Prostate gland (tissue), 2 donors: ENCODE measurements around the gene RNF157. TPM values are rescaled to one million over a fixed set of nuclear protein-coding genes. Genes with fewer than 3 reads are reported as not detected.

ENCODE experiments used
- DNase-seq: peaks from one replicate; pipeline ENCODE4 v3.0.0-alpha.2; 2019; ENCODE audit warnings: low spot score
- H3K27ac ChIP-seq, 2 donors: fragments of 200-600 bp; sonication (generic); 2 replicates each; pipeline ENCODE4 v1.5.1; 2017 to 2019
- H3K27me3 ChIP-seq: fragments of 200-600 bp; sonication (generic); replicated peaks from 2 replicates; pipeline ENCODE4 v1.5.1; 2019; ENCODE audit not compliant: insufficient read depth
- H3K36me3 ChIP-seq, 2 donors: fragments of 200-600 bp; sonication (generic); 1 replicate in 1 of 2; 2 replicates in 1 of 2; pipeline versions ENCODE4 v1.5.1 to v1.8.1; 2017 to 2019
- H3K4me1 ChIP-seq: fragments of 200-600 bp; sonication (generic); replicated peaks from 2 replicates; pipeline ENCODE4 v1.5.1; 2019
- H3K4me3 ChIP-seq, 2 donors: fragments of 200-600 bp; sonication (generic); 2 replicates each; pipeline ENCODE4 v1.5.1; 2017 to 2019
- H3K9me3 ChIP-seq: fragments of 200-600 bp; sonication (generic); 2 replicates; pipeline ENCODE4 v1.5.1; 2017
- CTCF ChIP-seq, 4 experiments: fragments of 200-600 bp in 2 of 4; fragments of 450-650 bp in 2 of 4; sonication (generic) in 2 of 4; IDR thresholded peaks; 1 replicate in 3 of 4; 2 replicates in 1 of 4; pipeline ENCODE4 v1.5.1; 2016 to 2019; ENCODE audit warnings: antibody characterized with exemption in 4 of 4, mild to moderate bottlenecking in 2 of 4, moderate library complexity in 2 of 4
- POLR2A ChIP-seq: fragments of 450-650 bp; IDR thresholded peaks from one replicate; pipeline ENCODE4 v1.6.1; 2016; ENCODE audit warnings: antibody characterized with exemption, mild to moderate bottlenecking
- POLR2AphosphoS5 ChIP-seq: sonication (generic); formaldehyde crosslinking; IDR thresholded peaks from one replicate; pipeline ENCODE4 v1.6.1; 2017; ENCODE audit warnings: antibody characterized with exemption
- WGBS: methylation state at CpG from one replicate; pipeline ENCODE4 v1.1.5; 2018; 5-methylcytosine and 5-hydroxymethylcytosine counted together
- intact Hi-C: fragments of 100-400 bp; cut with DNase I; formaldehyde crosslinking; loops from one replicate; pipeline ENCODE4 v1.14.2; 2022
- total RNA-seq, 2 donors: library from RNA; depleted of rRNA; stranded (reverse); fragments of >200 nt; gene quantifications; one replicate each; pipeline ENCODE4 v1.1.0, GENCODE V29; 2016

Gene RNF157
- total RNA-seq, 2 donors from 2014 or later = 1.6 to 47.5 TPM

- H3K9me3 ChIP-seq = no peaks in the 10 kb centered on the region
- H3K4me1 ChIP-seq = no peaks in the 10 kb centered on the region
- peaks cover 3% of the 10 kb centered on the region for H3K27me3 ChIP-seq
- DNase-seq = no peak
- no peaks in the 10 kb centered on the region for H3K36me3 ChIP-seq
- H3K4me3 ChIP-seq = no peak overlapping the region
- 50% methylated on average over 45 of the region's 54 CpGs for WGBS
- TF ChIP-seq CTCF (IDR thresholded peaks at IDR 0.05) (no peak), POLR2AphosphoS5 (no peak), POLR2A (no peak)
- H3K27ac ChIP-seq = no peak overlapping the region
- intact Hi-C loops = no loop called here
Observed at GRCh38 chr17:76137351-76138233, 102.7 kb downstream of the RNF157 start.

- Histone ChIP-seq H3K27me3 (peaks cover 3% of the 10 kb centered on the region), H3K27ac (no peak overlapping the region), H3K4me3 (no peak overlapping the region), H3K9me3 (no peaks in the 10 kb centered on the region), H3K36me3 (no peaks in the 10 kb centered on the region), H3K4me1 (no peaks in the 10 kb centered on the region)
- 67% methylated on average over 7 of the region's 7 CpGs for WGBS
- no peak for TF ChIP-seq CTCF (IDR thresholded peaks at IDR 0.05)
- no peak for TF ChIP-seq POLR2AphosphoS5
- TF ChIP-seq POLR2A = no peak
- no peak for DNase-seq
- intact Hi-C loops = no loop called here
Observed at GRCh38 chr17:76137001-76137350, 103.3 kb downstream of the RNF157 start.

- Histone ChIP-seq H3K27ac (no peak overlapping the region), H3K36me3 (no peaks in the 10 kb centered on the region), H3K4me1 (no peaks in the 10 kb centered on the region), H3K9me3 (no peaks in the 10 kb centered on the region), H3K27me3 (peaks cover 5% of the 10 kb centered on the region), H3K4me3 (no peak overlapping the region)
- 83% methylated on average over 16 of the region's 16 CpGs for WGBS
- DNase-seq = no peak
- intact Hi-C loops = no loop called here
- TF ChIP-seq POLR2AphosphoS5 (no peak), CTCF (IDR thresholded peaks at IDR 0.05) (no peak), POLR2A (no peak)
Observed at GRCh38 chr17:76136276-76137000, 103.9 kb downstream of the RNF157 start.

- no peak overlapping the region for H3K4me3 ChIP-seq
- no peaks in the 10 kb centered on the region for H3K9me3 ChIP-seq
- H3K27me3 ChIP-seq = peaks cover 5% of the 10 kb centered on the region
- H3K27ac ChIP-seq = no peak overlapping the region
- no peaks in the 10 kb centered on the region for H3K4me1 ChIP-seq
- no peaks in the 10 kb centered on the region for H3K36me3 ChIP-seq
- no peak for TF ChIP-seq CTCF (IDR thresholded peaks at IDR 0.05)
- no peak for TF ChIP-seq POLR2A
- TF ChIP-seq POLR2AphosphoS5 = no peak
- no peak for DNase-seq
- 42% methylated on average over 8 of the region's 8 CpGs for WGBS
- intact Hi-C loops = no loop called here
Observed at GRCh38 chr17:76135810-76136188, 104.5 kb downstream of the RNF157 start.
